Stimulated activated CD4-positive, alpha-beta T cell treated with anti-CD3 and anti-CD28 coated beads, Interleukin-15, amount 100 ng/mL, for 1 hour (primary cell): ENCODE data around the gene GATB.

ENCODE experiments used
- DNase-seq, 2 donors: peaks; one replicate each; pipeline ENCODE4 v3.0.0-alpha.2; 2020; ENCODE audit warnings: low read depth in 1 of 2, low spot score in 1 of 2

The GATB gene

GRCh38 chr4:151656058-151656457 lies 104.7 kb downstream of the GATB start:
- no peak for DNase-seq

GRCh38 chr4:151653548-151653918 lies 107.3 kb downstream of the GATB start:
- no peak for DNase-seq

GRCh38 chr4:151652841-151653547 lies 107.8 kb downstream of the GATB start:
- no peak for DNase-seq

- DNase-seq = no peak
These were observed 109.3 kb downstream of the GATB start for GRCh38 chr4:151651496-151651895.

- DNase-seq = no peak
These were observed 111.3 kb downstream of the GATB start for GRCh38 chr4:151649479-151649878.

- no peak for DNase-seq
These were observed 114.5 kb downstream of the GATB start for GRCh38 chr4:151646322-151646721.

GRCh38 chr4:151644622-151645021 lies 116.2 kb downstream of the GATB start:
- no peak for DNase-seq

GRCh38 chr4:151643564-151643963 lies 117.2 kb downstream of the GATB start:
- no peak for DNase-seq

- DNase-seq = no peak
These were observed 118.8 kb downstream of the GATB start for GRCh38 chr4:151641983-151642382.

- DNase-seq = no peak
These were observed 119.6 kb downstream of the GATB start for GRCh38 chr4:151641167-151641566.

GRCh38 chr4:151640381-151640780 lies 120.4 kb downstream of the GATB start:
- DNase-seq = no peak

GRCh38 chr4:151638295-151638858 lies 122.4 kb downstream of the GATB start:
- DNase-seq = no peak

GRCh38 chr4:151631349-151631748 lies 129.5 kb downstream of the GATB start:
- no peak for DNase-seq

- no peak for DNase-seq
These were observed 131.6 kb downstream of the GATB start for GRCh38 chr4:151629097-151629783.

- no peak for DNase-seq
These were observed 132.7 kb downstream of the GATB start for GRCh38 chr4:151628001-151628608.

GRCh38 chr4:151627491-151627890 lies 133.3 kb downstream of the GATB start:
- no peak for DNase-seq

GRCh38 chr4:151626751-151627150 lies 134.1 kb downstream of the GATB start:
- no peak for DNase-seq

GRCh38 chr4:151626228-151626627 lies 134.6 kb downstream of the GATB start:
- DNase-seq = no peak

GRCh38 chr4:151624626-151625565 lies 135.9 kb downstream of the GATB start:
- no peak for DNase-seq
